ENCODE measurements around the gene EEFSEC. TPM values are rescaled to one million over a fixed set of nuclear protein-coding genes. Genes with fewer than 3 reads are reported as not detected.

Gene EEFSEC
- total RNA-seq, 1 donor from 2014 or later = 6.1 TPM

GRCh38 chr3:128340198-128340903 is 187.1 kb downstream of the EEFSEC start:
- Mint-ChIP-seq H3K27me3 (ENCODE audit: low read depth, unreplicated experiment) (peaks cover 8% of the 10 kb centered on the region), H3K36me3 (ENCODE audit: low read depth, unreplicated experiment) (peaks cover 5% of the 10 kb centered on the region), H3K27ac (ENCODE audit: unreplicated experiment) (no peak overlapping the region), H3K9me3 (ENCODE audit: unreplicated experiment) (peaks cover 1% of the 10 kb centered on the region), H3K4me1 (ENCODE audit: low read depth, unreplicated experiment) (peaks cover 23% of the 10 kb centered on the region), H3K4me3 (ENCODE audit: unreplicated experiment) (no peak overlapping the region)
- FAIRE-seq (no peak), DNase-seq (ENCODE audit: low read depth) (no peak)
- Histone ChIP-seq H3K36me3 (ENCODE audit: insufficient read depth, low read length) (no peaks in the 10 kb centered on the region), H4K20me1 (ENCODE audit: insufficient read depth, low read length) (no peaks in the 10 kb centered on the region), H3K4me2 (ENCODE audit: low read length) (no peak overlapping the region), H3K9ac (ENCODE audit: low read length) (no peak overlapping the region), H3K4me3 (ENCODE audit: insufficient read depth, low read depth, low read length) (no peak overlapping the region), H3K79me2 (ENCODE audit: insufficient read depth, low read length) (no peaks in the 10 kb centered on the region), H2AFZ (ENCODE audit: low read depth, low read length) (no peak overlapping the region), H3K4me1 (ENCODE audit: insufficient read depth, low read length) (peaks cover 10% of the 10 kb centered on the region), H3K27me3 (ENCODE audit: insufficient read depth, low read length) (no peaks in the 10 kb centered on the region), H3K27ac (ENCODE audit: low read depth, low read length) (no peak overlapping the region), H3K9me3 (ENCODE audit: insufficient read depth, low read depth, low read length) (no peaks in the 10 kb centered on the region)
- TF ChIP-seq CTCF (IDR thresholded peaks at IDR 0.05; ENCODE audit: insufficient read depth, low read depth, low read length) (no peak), EZH2 (IDR thresholded peaks at IDR 0.05; ENCODE audit: insufficient read depth, low read length) (no peak)

GRCh38 chr3:128340904-128341555 is 187.7 kb downstream of the EEFSEC start:
- peaks cover 17% of the 10 kb centered on the region for H3K4me1 Mint-ChIP-seq (ENCODE audit: low read depth, unreplicated experiment)

More at GRCh38 chr3:128340904-128341555, 187.7 kb downstream of the EEFSEC start:
- Histone ChIP-seq H3K36me3 (ENCODE audit: insufficient read depth, low read length) (no peaks in the 10 kb centered on the region), H2AFZ (ENCODE audit: low read depth, low read length) (no peak overlapping the region), H3K4me3 (ENCODE audit: insufficient read depth, low read depth, low read length) (no peak overlapping the region), H4K20me1 (ENCODE audit: insufficient read depth, low read length) (no peaks in the 10 kb centered on the region), H3K4me2 (ENCODE audit: low read length) (no peak overlapping the region), H3K9me3 (ENCODE audit: insufficient read depth, low read depth, low read length) (no peaks in the 10 kb centered on the region), H3K27me3 (ENCODE audit: insufficient read depth, low read length) (no peaks in the 10 kb centered on the region), H3K79me2 (ENCODE audit: insufficient read depth, low read length) (no peaks in the 10 kb centered on the region), H3K9ac (ENCODE audit: low read length) (no peak overlapping the region), H3K27ac (ENCODE audit: low read depth, low read length) (no peak overlapping the region), H3K4me1 (ENCODE audit: insufficient read depth, low read length) (peaks cover 10% of the 10 kb centered on the region)
- DNase-seq (ENCODE audit: low read depth) (no peak), FAIRE-seq (no peak)
- TF ChIP-seq EZH2 (IDR thresholded peaks at IDR 0.05; ENCODE audit: insufficient read depth, low read length) (no peak), CTCF (IDR thresholded peaks at IDR 0.05; ENCODE audit: insufficient read depth, low read depth, low read length) (no peak)
- H3K27me3 Mint-ChIP-seq (ENCODE audit: low read depth, unreplicated experiment) = peaks cover 6% of the 10 kb centered on the region
- no peaks in the 10 kb centered on the region for H3K9me3 Mint-ChIP-seq (ENCODE audit: unreplicated experiment)
- peaks cover 4% of the 10 kb centered on the region for H3K36me3 Mint-ChIP-seq (ENCODE audit: low read depth, unreplicated experiment)
- H3K27ac Mint-ChIP-seq (ENCODE audit: unreplicated experiment) = no peak overlapping the region
- no peak overlapping the region for H3K4me3 Mint-ChIP-seq (ENCODE audit: unreplicated experiment)
